CD14-positive monocyte (primary cell): ENCODE results near the gene RHBDL3. TPM values are rescaled to one million over a fixed set of nuclear protein-coding genes. Genes with fewer than 3 reads are reported as not detected.

Experiments
- DNase-seq, 3 donors: peaks; one replicate each; pipeline ENCODE4 v3.0.0-alpha.2; 2011 to 2022
- H2AFZ ChIP-seq: 2 replicates; pipeline ENCODE4 v1.6.0; 2012; ENCODE audit warnings: mild to moderate bottlenecking, low read depth, low read length, inconsistent platforms; ENCODE audit not compliant: insufficient read depth, poor library complexity, severe bottlenecking
- H3K27ac ChIP-seq, 2 donors: 1 replicate in 1 of 2; 2 replicates in 1 of 2; pipeline ENCODE4 v1.5.1; 2012 to 2013; ENCODE audit warnings: low read length in 2 of 2, control low read depth in 1 of 2, inconsistent platforms in 1 of 2, low read depth in 1 of 2, mild to moderate bottlenecking in 1 of 2
- H3K27me3 ChIP-seq, 2 donors: one replicate each; pipeline versions ENCODE4 v1.6.0 to v1.6.1; 2011 to 2013; ENCODE audit warnings: low read length in 2 of 2; ENCODE audit not compliant: control insufficient read depth in 2 of 2, insufficient read depth in 2 of 2
- H3K36me3 ChIP-seq, 2 donors: replicated peaks in 1 of 2; 1 replicate in 1 of 2; 2 replicates in 1 of 2; pipeline versions ENCODE4 v1.5.1 to v1.6.1; 2012 to 2013; ENCODE audit warnings: low read length in 2 of 2, control low read depth in 1 of 2, inconsistent platforms in 1 of 2, mild to moderate bottlenecking in 1 of 2; ENCODE audit not compliant: insufficient read depth in 2 of 2, control insufficient read depth in 1 of 2
- H3K4me1 ChIP-seq, 2 donors: 1 replicate in 1 of 2; 2 replicates in 1 of 2; pipeline versions ENCODE4 v1.5.1 to v1.6.1; 2012 to 2013; ENCODE audit warnings: low read length in 2 of 2, control low read depth in 1 of 2, inconsistent platforms in 1 of 2, mild to moderate bottlenecking in 1 of 2, moderate library complexity in 1 of 2; ENCODE audit not compliant: insufficient read depth in 2 of 2, control insufficient read depth in 1 of 2
- H3K4me2 ChIP-seq: replicated peaks from 2 replicates; pipeline ENCODE3; 2012; ENCODE audit warnings: low read length, moderate library complexity, mild to moderate bottlenecking; ENCODE audit not compliant: poor library complexity, severe bottlenecking; ENCODE audit errors: extremely low read depth
- H3K4me3 ChIP-seq, 3 experiments: fragments of 200-600 bp in 1 of 3; sonication (generic) in 1 of 3; replicated peaks in 1 of 3; 1 replicate in 2 of 3; 2 replicates in 1 of 3; pipeline ENCODE4 v1.5.1; 2011 to 2013; ENCODE audit warnings: low read length in 3 of 3, mild to moderate bottlenecking in 3 of 3, control low read depth in 2 of 3, low read depth in 2 of 3, inconsistent platforms in 1 of 3, moderate library complexity in 1 of 3
- H3K79me2 ChIP-seq: 2 replicates; pipeline ENCODE4 v1.6.0; 2012; ENCODE audit warnings: mild to moderate bottlenecking, control low read depth, inconsistent platforms, low read length, moderate library complexity; ENCODE audit not compliant: insufficient read depth
- H3K9ac ChIP-seq: 2 replicates; pipeline ENCODE4 v1.6.0; 2017; ENCODE audit warnings: low read length, mild to moderate bottlenecking; ENCODE audit not compliant: insufficient read depth, poor library complexity, severe bottlenecking
- H3K9me3 ChIP-seq, 2 donors: replicated peaks in 1 of 2; 1 replicate in 1 of 2; 2 replicates in 1 of 2; pipeline versions ENCODE4 v1.5.1 to v1.6.1; 2012 to 2013; ENCODE audit warnings: low read length in 2 of 2, control low read depth in 1 of 2; ENCODE audit not compliant: control insufficient read depth in 1 of 2, insufficient read depth in 1 of 2
- H4K20me1 ChIP-seq: 2 replicates; pipeline ENCODE4 v1.6.0; 2012; ENCODE audit warnings: mild to moderate bottlenecking, low read length, control low read depth, moderate library complexity; ENCODE audit not compliant: insufficient read depth
- H3K27ac Mint-ChIP-seq, 7 donors: one replicate each; pipeline ENCODE4 v1.8.0; 2020; ENCODE audit warnings: mild to moderate bottlenecking in 7 of 7, mixed read lengths in 7 of 7, moderate library complexity in 6 of 7, inconsistent platforms in 2 of 7
- H3K27me3 Mint-ChIP-seq, 3 donors: one replicate each; pipeline ENCODE4 v1.8.0; 2021 to 2022; ENCODE audit warnings: low read depth in 3 of 3, mild to moderate bottlenecking in 3 of 3, mixed read lengths in 3 of 3, moderate library complexity in 3 of 3, inconsistent platforms in 1 of 3
- H3K36me3 Mint-ChIP-seq, 2 donors: one replicate each; pipeline ENCODE4 v1.8.0; 2020; ENCODE audit warnings: mixed read lengths in 2 of 2, inconsistent platforms in 1 of 2, mild to moderate bottlenecking in 1 of 2
- H3K4me1 Mint-ChIP-seq: one replicate; pipeline ENCODE4 v1.8.0; 2020; ENCODE audit warnings: mild to moderate bottlenecking, mixed read lengths
- H3K4me3 Mint-ChIP-seq, 2 donors: one replicate each; pipeline ENCODE4 v1.8.0; 2020; ENCODE audit warnings: mild to moderate bottlenecking in 2 of 2, mixed read lengths in 2 of 2, moderate library complexity in 1 of 2
- H3K9me3 Mint-ChIP-seq, 7 donors: one replicate each; pipeline ENCODE4 v1.8.0; 2020 to 2022; ENCODE audit warnings: mixed read lengths in 7 of 7, mild to moderate bottlenecking in 6 of 7, moderate library complexity in 6 of 7, inconsistent platforms in 2 of 7
- WGBS: methylation state at CpG from one replicate; pipeline ENCODE4 v1.1.5; 2013; ENCODE audit warnings: missing lambda C conversion rate; ENCODE audit not compliant: insufficient coverage; 5-methylcytosine and 5-hydroxymethylcytosine counted together
- intact Hi-C, 2 donors: fragments of 100-400 bp; cut with micrococcal nuclease; formaldehyde crosslinking; loops; one replicate each; pipeline versions ENCODE4 v1.15.0 to v1.15.1; 2023
- polyA plus RNA-seq, 3 donors: library from polyadenylated mRNA; depleted of rRNA in 1 of 3; unstranded in 2 of 3; stranded (reverse) in 1 of 3; fragments of 300-500 nt in 2 of 3; fragments of >200 nt in 1 of 3; fragmentation: Illumina TruSeq in 2 of 3; gene quantifications; 1 replicate in 2 of 3; 2 replicates in 1 of 3; pipeline ENCODE4 v1.2.3, GENCODE V29; 2012 to 2021
- TF ChIP-seq, protein P1 (sequence below): fragments of 200-600 bp; IDR thresholded peaks from one replicate; pipeline ENCODE4 v1.8.0; 2022; ENCODE audit warnings: antibody characterized with exemption, mild to moderate bottlenecking

The RHBDL3 gene
- polyA plus RNA-seq, 3 donors, result 0.05 TPM; not detected in 2

GRCh38 chr17:32333187-32333586, 67.6 kb downstream of the RHBDL3 start:
- H3K27ac Mint-ChIP-seq, result no peak overlapping the region
- TF ChIP-seq, protein P1, sequence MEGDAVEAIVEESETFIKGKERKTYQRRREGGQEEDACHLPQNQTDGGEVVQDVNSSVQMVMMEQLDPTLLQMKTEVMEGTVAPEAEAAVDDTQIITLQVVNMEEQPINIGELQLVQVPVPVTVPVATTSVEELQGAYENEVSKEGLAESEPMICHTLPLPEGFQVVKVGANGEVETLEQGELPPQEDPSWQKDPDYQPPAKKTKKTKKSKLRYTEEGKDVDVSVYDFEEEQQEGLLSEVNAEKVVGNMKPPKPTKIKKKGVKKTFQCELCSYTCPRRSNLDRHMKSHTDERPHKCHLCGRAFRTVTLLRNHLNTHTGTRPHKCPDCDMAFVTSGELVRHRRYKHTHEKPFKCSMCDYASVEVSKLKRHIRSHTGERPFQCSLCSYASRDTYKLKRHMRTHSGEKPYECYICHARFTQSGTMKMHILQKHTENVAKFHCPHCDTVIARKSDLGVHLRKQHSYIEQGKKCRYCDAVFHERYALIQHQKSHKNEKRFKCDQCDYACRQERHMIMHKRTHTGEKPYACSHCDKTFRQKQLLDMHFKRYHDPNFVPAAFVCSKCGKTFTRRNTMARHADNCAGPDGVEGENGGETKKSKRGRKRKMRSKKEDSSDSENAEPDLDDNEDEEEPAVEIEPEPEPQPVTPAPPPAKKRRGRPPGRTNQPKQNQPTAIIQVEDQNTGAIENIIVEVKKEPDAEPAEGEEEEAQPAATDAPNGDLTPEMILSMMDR, result no peak

DNA sequence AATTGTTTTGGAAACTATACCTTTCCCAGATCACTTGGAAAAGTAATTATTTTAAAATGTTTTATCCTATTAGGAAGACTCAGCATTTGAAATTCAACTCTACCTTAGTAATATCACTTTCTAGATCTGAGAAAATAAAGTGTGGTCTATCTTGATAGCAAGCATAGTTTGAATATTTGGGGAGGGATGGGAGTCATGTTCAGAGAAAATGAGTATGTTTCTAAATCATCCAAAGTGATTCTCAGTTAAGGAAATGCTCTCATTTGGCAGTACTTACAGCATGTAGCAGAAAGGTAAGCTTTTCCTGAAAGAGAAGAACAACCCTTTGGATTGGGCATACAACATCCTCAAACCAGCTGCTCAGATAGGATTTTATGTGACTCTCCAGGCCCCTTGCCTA, 69.4 kb downstream of the RHBDL3 start:
- peaks cover 28 to 30% of the 10 kb centered on the region in 2 donors for H3K4me1 ChIP-seq
- H3K36me3 ChIP-seq, result peaks cover 17 to 51% of the 10 kb centered on the region in 2 donors
- H2AFZ ChIP-seq, result no peak overlapping the region
- peaks cover 4% of the 10 kb centered on the region for H3K79me2 ChIP-seq
- no peak overlapping the region for H3K27ac Mint-ChIP-seq
- no peak for DNase-seq
- H3K27me3 ChIP-seq, result no peaks in the 10 kb centered on the region
- no peak overlapping the region for H3K4me3 Mint-ChIP-seq
- no peaks in the 10 kb centered on the region for H3K9me3 Mint-ChIP-seq
- no peak overlapping the region for H3K4me3 ChIP-seq
- H3K27me3 Mint-ChIP-seq, result no peaks in the 10 kb centered on the region
- intact Hi-C loops, result no loop called here
- H3K4me2 ChIP-seq, result no peak overlapping the region
- no peak overlapping the region for H3K27ac ChIP-seq
- no peaks in the 10 kb centered on the region for H3K9me3 ChIP-seq
- peaks cover 33 to 41% of the 10 kb centered on the region in 2 donors for H3K36me3 Mint-ChIP-seq
- H3K9ac ChIP-seq, result no peak overlapping the region
- peaks cover 28% of the 10 kb centered on the region for H3K4me1 Mint-ChIP-seq
- TF ChIP-seq, protein P1, result no peak
- no peaks in the 10 kb centered on the region for H4K20me1 ChIP-seq

More at GRCh38 chr17:32333187-32333586, 67.6 kb downstream of the RHBDL3 start:
- H3K79me2 ChIP-seq, result peaks cover 4% of the 10 kb centered on the region
- Mint-ChIP-seq H3K4me1 (peaks cover 40% of the 10 kb centered on the region), H3K4me3 (no peak overlapping the region), H3K9me3 (no peaks in the 10 kb centered on the region), H3K27me3 (no peaks in the 10 kb centered on the region), H3K36me3 (peaks cover 26 to 30% of the 10 kb centered on the region in 2 donors)
- intact Hi-C loops, result no loop called here
- DNase-seq, result no peak
- H3K9me3 ChIP-seq, result no peaks in the 10 kb centered on the region
- no peak overlapping the region for H2AFZ ChIP-seq
- no peaks in the 10 kb centered on the region for H4K20me1 ChIP-seq
- H3K27ac ChIP-seq, result no peak overlapping the region
- H3K9ac ChIP-seq, result no peak overlapping the region
- H3K27me3 ChIP-seq, result no peaks in the 10 kb centered on the region
- WGBS, result no CpG with 5 or more reads among the region's 2 CpGs
- H3K36me3 ChIP-seq, result peaks cover 17 to 44% of the 10 kb centered on the region in 2 donors
- no peak overlapping the region for H3K4me2 ChIP-seq
- no peak overlapping the region for H3K4me3 ChIP-seq
- peaks cover 33 to 36% of the 10 kb centered on the region in 2 donors for H3K4me1 ChIP-seq
